ENCODE measurements around the gene LCK.
"Not testable (repeated sequence)": the region's sequence is repeated elsewhere in the genome, so short reads cannot be mapped to it uniquely, and the experiment has no call there.

LCK gene

GRCh38 chr1:32240140-32240951 lies 10.7 kb upstream of the LCK start:
- peak; percentile 54 to 55 for DNase-seq

GRCh38 chr1:32241001-32241763 lies 9.9 kb upstream of the LCK start:
- peak in 1 of 2 donors; percentile 31 for DNase-seq

DNA sequence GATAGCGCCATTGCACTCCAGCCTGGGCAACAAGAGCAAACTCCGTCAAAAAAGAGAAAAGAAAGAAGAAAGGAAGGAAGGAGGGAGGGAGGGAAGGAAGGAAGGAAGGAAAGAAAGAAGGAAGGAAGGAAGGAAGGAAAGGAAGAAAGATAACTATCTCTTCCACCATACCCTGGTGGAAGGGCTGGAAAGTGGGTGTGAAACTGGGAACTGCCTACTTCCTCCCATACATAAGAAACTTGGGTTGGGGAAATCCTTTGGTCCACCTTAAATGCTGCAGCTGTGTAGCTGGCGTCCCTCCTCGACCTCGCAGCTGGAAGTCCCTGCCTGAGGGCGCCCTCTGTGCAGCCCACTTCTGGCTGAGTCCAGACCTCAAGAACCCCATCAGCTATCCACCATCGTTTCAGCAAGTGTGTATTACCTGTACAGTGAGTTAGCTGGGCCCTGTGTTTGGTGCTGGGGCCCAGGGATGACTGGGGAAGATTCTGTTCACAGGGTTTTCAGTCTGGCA lies 8.7 kb upstream of the LCK start:
- no peak for DNase-seq

- DNase-seq: no peak
Observed at GRCh38 chr1:32246888-32247273, 4.2 kb upstream of the LCK start, which contains the start of gene FAM167B. Gene FAM167B, plus strand, starts transcription at chr1:32247222. Its CDS starts 200 bp downstream, at chr1:32247422.

DNA sequence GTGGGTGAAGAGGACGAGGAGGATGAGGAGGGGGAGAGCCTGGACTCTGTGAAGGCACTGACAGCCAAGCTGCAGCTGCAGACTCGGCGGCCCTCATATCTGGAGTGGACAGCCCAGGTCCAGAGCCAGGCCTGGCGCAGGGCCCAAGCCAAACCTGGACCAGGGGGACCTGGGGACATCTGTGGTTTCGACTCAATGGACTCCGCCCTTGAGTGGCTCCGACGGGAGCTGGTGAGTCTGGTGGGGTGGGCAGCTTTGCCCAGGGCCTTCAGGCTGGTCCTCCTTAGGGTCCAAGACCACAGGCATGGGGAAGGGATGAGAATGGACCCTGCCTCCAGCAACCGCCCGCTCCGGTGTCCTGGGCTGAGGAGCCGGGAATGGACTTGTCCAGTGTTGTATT lies 3.6 kb upstream of the LCK start:
- DNase-seq: no peak

DNA sequence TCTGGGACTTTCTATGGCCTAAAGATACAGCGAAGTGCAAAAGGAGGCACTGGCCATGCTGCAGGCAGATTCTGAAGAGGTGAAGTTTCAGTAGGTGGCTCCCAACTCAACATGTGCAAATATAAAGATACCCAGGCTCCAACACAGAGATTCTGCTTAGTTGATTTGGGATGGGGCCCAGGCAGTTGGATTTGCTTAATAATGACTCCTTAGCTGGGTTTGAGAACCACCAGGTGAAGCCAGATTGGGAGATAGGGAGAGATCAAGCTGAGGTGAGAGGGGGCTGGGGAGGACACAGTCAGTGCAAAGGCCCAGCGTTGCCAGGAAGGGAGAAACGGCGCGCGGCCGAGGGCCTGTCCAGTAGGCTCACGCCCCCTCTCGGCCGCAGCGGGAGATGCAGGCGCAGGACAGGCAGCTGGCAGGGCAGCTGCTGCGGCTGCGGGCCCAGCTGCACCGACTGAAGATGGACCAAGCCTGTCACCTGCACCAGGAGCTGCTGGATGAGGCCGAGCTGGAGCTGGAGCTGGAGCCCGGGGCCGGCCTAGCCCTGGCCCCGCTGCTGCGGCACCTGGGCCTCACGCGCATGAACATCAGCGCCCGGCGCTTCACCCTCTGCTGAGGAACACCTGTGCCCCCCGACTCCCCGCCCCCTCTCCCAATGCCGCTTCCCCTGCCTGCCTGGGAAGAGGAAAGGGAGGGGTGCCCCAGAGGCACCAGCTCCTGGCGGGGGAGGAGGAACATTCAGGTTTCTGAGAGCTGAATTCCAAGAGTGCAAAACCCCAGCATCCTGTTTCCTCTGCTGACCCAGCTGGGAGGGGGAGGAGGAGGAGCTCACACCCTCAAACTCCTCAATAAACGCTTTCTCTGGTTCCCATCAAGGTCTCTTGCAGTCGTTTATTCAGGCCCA lies 2.8 kb upstream of the LCK start:
- peak; percentile 66 to 74 for DNase-seq

DNA sequence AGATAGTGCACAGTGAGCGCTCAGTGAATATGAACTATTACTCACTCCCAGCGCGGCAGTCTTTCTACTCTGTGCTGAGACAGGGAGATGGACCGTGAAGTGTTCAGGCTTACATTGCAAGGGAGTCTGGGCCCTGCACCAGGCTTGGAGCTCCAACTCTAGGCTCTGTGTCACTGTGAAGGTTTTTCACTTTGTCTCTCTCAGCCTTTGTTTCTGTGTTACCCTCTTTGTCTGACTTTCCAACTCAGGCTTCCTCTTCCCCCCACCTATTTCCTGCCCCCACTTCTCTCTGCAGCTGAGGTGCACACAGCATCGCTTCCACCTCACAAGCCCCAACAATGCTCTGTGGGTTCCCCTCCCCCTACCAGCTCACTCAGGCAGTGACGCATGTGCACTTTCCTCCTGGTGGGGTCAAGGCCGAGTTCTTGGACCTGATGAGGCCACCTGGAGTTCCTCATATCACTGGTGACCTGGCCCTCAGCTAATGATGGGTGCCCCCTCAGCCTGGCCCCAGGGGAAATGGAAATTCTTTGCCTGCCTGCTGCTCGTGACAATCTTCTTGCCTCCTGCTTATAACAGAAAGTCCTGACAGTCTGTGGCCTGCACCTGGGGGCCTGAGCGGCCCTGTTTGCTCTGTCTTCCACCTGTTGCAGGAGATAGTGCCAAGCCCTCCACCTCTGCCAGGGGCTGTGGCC lies 1.1 kb upstream of the LCK start:
- peak; percentile 79 to 81 for DNase-seq

GRCh38 chr1:32255072-32256071 lies 4.3 kb downstream of the LCK start:
- DNase-seq: no peak

GRCh38 chr1:32256473-32257226 lies 5.6 kb downstream of the LCK start:
- no peak for DNase-seq

GRCh38 chr1:32257227-32257508 lies 6.1 kb downstream of the LCK start:
- no peak for DNase-seq

DNA sequence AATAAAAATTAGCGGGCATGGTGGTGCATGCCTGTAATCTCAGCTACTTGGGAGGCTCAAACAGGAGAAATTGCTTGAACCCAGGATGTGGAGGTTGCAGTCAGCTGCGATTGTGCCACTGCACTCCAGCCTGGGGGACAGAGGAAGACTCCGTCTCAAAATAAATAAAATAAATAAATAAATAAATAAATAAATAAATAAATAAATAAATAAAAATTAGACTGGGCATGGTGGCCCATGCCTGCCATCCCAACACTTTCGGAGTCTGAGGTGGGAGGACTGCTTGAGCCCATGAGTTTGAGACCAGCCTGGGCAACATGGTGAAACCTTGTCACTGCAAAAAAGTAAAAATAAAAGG lies 12.2 kb downstream of the LCK start:
- not testable (repeated sequence) for DNase-seq

DNA sequence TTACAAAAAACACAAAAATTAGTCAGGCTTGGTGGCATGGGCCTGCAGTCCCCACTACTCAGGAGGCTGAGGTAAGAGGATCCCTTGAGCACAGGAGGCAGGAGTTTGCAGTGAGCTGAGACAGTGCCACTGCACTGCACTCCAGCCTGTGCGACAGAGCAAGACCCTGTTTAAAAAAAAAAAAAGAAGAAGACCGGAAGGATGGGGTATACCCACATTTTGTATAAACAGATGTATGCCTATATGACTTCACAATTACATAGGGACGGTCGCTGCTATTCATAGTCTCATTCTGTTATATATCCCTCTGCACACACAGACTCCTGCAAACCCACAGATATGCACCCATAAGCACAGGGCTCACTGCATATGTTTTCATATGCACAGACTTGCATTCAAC lies 12.7 kb downstream of the LCK start:
- no peak for DNase-seq

DNA sequence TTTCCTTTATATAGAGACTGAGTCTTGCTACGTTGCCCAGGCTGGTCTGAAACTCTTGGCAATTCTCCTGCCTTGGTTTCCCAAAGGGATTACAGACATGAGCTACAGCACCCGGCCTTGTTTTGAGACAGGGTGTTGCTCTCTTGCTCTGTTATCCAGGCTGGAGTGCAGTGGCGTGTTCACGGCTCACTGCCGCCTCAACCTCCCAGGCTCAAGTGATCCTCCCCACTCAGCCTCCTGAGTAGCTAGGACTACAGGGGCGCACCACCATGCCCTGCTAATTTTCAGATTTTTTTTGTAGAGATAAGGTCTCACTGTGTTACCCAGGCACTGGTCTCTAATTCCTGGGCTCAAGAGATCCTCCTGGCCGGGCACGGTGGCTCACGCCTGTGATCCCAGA lies 14.8 kb downstream of the LCK start:
- DNase-seq: no peak

DNA sequence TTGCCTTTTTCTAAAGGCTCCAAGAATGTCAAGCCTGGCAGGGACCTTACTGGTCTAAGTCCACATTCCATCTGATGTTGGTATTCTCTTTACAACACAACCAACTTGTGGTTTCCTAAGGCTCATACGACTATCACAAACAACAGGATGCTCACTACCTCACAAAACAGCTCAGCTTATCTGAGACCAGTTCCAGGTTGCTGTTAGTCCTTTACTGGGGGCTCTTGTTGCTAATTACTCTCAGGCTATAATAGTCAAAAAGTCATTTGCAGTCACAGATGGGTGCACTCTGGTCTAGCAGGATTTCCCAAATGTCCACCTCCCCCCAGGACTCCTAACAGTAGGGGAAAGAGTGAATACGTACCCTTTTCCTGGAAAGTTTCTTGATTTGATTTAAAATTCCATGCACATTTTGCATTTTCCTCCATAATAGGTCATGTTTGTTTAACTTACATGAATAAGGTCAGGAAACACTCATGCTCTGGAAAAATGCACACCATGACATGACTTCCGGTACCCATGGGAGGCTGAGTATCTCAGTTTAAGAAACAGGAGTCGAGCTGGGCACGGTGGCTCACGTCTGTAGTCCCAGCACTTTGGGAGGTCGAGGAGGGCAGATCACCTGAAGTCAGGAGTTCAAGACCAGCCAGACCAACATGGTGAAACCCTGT lies 16.0 kb downstream of the LCK start:
- no peak for DNase-seq

GRCh38 chr1:32269744-32270143 lies 18.7 kb downstream of the LCK start:
- DNase-seq: no peak

DNA sequence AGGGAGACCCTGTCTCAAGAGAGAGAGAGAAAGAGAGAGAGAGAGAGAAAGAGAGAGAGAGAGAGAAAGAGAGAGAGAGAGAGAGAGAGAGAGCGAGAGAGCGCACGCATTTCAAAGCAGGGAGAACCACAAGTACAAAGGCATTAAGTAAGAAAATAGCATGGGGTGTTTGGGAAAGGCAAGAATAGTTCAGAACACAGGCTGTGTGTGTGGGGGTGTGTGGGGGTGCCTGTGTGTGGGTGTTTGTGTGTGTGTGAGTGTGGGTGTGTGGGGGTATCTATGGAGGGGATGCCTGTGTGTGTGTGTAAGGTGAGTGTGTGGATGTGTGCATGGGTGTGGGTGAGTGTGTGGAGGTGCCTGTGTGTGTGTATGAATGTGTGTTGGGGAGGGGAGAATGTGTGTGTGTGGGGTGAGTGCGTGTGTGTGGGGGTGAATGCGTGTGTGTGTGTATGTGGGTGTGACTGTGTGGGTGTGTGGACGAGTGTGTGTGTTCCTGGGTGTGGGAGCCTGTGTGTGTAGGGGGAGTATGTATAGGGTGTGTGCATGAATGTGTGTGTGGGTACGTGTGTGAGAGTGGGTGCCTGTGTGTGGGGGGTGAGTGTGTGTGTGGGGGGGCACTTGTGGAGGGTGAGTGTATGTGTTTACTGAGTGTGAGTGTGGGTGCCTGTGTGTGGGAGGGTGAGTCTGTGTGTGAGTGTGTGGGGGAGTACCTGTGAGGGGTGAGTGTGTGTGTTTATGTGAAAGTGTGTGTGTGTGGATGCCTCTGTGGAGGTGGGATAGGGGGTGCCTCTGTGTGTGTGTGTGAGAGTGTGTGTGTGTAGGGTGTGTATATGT lies 21.7 kb downstream of the LCK start:
- DNase-seq: peak; percentile 48 to 60

DNA sequence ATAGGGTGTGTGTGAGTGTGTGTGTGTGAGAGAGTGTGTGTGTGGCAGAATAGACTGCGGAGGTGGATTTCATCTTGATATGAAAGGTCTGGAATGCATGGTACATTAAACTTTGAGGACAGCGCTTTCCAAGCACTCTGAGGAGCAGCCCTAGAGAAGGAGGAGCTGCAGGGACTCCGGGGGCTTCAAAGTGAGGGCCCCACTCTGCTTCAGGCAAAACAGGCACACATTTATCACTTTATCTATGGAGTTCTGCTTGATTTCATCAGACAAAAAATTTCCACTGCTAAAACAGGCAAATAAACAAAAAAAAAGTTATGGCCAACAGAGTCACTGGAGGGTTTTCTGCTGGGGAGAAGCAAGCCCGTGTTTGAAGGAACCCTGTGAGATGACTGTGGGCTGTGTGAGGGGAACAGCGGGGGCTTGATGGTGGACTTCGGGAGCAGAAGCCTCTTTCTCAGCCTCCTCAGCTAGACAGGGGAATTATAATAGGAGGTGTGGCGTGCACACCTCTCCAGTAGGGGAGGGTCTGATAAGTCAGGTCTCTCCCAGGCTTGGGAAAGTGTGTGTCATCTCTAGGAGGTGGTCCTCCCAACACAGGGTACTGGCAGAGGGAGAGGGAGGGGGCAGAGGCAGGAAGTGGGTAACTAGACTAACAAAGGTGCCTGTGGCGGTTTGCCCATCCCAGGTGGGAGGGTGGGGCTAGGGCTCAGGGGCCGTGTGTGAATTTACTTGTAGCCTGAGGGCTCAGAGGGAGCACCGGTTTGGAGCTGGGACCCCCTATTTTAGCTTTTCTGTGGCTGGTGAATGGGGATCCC lies 22.5 kb downstream of the LCK start:
- DNase-seq: peak; percentile 88 to 92
